ENCODE measurements around the gene SHISAL2A. TPM values are rescaled to one million over a fixed set of nuclear protein-coding genes. Genes with fewer than 3 reads are reported as not detected.

SHISAL2A gene
- total RNA-seq, 1 donor from 2014 or later, result 2.2 TPM

DNA sequence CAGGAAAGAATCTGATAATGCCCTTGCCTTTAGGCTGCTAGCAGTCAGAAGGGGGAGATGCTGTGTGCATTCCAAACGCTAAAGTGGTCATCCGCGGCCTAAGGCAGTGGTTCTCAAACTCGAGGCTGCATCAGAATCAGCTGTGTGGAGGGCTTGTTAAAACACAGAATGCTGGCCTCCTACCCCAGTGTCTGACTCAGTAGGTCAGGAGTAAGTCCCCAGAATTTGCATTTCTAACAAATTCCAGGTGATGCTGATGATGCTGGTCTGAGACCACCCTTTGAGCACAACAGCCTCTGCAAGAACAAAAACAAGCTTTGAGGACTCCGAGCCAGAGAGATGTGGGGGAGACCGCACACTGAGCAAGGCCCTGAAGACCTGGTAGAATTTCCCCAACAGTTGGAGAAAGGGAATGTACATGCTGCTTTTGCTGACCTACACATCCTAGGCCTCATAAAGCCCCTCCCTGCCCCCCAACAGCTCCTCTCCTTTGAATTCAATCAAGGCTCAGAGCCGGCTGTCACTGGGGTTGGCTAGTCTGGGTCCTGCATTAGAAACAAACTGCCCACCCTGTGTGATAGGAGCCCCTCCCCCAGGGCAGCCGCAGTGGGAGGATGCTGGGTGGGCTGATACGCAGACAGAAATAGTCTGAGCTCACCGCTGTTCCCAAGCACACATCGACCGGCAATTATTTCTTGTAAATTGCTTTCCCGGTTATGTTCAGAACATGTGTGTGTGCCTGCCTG, 27.1 kb downstream of the SHISAL2A start:
- no peak for DNase-seq (ENCODE audit: low spot score)

DNA sequence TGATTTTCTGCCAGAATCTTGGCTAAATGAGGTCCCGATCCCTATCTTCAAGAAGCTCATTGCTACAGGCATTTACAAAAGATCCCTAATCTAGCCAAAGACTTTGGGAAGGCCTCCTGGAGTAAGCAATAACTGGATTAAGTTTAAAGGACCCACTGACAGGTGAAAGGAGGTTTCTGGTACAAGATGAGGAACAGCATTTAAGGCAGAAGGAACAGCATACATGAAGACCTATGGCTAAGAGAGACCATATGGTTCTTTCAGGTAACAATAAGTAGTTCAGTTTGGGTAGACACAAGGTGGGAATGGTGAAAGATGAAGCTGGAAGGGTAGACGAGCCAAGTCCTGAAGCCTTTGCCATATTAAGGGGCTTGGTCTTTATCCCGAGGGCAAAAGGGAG, 27.8 kb downstream of the SHISAL2A start:
- no peak for DNase-seq (ENCODE audit: low spot score)

DNA sequence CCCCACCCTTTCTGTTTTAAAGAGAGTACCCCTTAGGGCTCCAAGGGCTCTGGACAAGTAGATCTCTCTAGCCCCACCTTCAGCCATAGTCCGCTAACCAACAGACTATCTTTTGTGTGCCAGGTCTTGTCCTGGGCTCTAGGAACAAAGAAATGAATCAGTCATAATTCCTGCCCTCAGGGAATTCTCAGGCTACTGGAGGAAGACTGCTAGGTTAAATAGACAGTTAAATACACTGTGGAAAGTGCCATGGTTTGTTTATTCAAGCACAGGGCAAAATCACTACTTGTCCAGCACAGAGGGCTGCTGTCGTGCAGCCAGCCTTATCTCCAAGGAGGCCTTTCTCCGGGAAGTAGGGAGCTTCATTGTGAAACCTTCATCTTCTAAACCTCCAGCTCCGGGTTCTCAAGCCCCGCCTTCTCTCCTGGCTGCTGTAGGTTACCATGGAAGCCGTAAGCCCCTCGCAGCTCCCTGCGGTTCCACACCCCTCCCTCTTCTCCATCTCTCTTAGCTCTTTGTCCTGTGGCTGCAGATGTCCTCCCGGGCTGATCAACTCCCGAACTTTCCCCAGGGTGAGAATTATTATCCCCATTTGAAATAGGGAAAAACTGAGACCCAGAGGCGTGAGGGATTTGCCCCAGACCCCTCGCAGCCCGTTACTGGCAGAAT, 29.8 kb downstream of the SHISAL2A start:
- DNase-seq (ENCODE audit: low spot score), result peak; percentile 84

DNA sequence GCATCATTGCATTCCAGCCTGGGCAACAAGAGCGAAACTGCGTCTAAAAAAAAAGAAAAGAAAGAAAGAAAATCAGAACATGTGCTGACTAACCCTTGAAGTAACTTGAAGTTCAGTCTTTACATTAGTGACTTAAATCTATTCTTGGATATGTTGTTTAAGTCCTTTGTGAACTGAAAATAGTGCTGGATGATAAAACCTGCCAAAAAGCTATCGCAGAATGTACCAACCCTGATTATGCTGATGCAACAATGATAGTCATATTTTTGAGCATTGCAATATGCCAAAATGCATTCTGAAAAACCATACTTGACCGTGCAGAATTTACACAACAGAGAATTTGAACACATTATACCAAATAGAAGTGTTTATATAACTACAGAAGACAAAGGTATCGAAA, 30.7 kb downstream of the SHISAL2A start:
- DNase-seq (ENCODE audit: low spot score), result no peak

DNA sequence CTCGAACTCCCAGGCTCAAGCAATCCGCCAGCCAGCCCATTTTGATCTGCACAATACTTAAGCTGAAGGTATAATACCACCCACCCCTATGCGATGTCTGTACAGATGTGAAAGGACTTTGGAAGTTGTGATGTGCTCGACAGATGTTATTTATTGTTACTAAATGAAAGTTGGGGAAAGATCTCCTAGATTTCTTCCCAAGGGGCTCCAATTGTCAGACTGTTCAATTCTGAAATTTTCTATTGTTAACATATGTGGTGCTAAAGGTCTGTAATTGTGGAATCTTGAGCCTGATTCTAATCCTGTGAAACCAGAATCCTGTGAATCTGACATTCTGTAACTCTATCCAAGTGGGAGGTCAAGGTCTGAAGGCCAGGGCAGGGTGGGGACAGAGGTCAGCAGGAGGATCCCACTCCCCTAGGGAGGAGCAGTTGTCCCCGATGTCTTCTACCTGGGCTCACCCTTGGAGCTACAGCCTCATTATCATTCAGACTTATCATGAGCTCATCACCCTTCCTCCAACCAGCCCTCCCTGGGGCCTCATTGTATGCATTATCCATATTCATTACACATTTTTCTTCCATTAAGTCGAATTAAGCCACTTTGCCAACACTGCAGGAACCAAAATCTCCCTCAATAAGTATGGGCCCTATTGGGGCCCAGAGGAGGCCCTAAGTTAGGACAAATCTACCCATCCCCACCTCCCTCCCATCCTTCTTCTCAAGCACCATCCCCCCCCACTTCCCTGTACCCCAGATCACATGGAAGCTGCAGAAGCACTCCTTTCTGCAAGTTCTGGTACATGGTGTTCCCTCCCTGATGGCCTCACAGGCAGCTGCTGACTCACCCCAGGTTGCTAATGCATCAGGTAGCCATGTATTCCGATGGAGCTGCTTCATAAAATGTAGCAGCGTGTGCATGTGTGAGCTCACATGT, 32.3 kb downstream of the SHISAL2A start:
- no peak for DNase-seq (ENCODE audit: low spot score)

DNA sequence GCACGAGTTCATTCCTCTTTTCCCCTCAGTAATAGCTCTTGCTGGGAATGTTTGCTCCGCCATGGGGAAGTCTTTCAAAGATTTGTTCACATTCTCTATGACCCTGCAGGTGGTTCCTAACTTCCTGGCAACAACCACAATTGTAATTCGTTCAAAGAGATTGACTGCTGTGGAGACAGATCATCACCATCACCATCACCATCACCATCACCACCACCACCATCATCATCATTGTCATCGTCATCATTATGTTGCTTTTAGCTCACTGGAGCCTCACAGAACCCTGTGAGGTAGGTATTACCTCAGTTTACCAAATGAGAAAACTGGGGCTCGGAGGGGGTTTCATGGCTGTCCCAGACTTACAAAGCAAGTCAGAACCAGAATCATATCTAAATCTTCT, 34.3 kb downstream of the SHISAL2A start:
- no peak for DNase-seq (ENCODE audit: low spot score)

DNA sequence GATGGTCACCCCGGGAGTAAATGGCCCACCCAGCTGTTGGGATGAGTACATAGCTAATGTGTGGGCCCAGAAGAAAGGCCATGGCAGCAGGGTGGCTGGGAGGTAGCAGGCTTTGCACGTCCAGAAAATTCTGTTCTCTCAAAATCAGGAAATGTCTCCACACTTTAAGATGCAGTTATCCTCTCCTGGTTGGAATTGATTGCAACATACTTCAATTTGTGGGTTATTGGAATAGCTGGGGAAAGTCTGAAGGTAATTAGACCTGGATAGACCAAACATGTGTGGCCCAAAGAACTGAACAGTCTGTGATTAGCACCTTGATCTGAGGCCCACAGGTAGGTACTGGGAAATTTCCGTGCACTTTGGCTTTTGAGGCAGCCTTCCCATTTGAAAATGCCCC, 35.0 kb downstream of the SHISAL2A start:
- no peak for DNase-seq (ENCODE audit: low spot score)

DNA sequence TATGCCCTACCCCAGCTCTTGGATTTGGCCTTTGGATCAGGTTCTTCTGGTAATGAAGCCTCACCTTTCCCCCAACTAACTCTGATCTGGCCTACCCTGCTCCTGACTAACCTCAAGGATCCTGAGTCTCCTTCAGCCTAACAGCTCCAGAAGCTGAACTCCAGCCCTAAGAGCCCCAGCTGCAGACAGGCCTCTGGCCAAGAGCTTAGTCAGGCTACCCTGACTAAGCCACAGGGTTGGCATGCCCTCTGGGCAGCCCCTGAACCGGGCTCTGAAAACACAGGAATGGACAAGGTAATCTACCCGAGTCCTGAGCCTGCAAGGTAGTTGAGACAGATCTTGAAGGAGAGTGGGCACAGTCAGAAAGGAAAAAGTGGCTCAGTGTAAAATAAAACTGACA, 35.7 kb downstream of the SHISAL2A start:
- no peak for DNase-seq (ENCODE audit: low spot score)

DNA sequence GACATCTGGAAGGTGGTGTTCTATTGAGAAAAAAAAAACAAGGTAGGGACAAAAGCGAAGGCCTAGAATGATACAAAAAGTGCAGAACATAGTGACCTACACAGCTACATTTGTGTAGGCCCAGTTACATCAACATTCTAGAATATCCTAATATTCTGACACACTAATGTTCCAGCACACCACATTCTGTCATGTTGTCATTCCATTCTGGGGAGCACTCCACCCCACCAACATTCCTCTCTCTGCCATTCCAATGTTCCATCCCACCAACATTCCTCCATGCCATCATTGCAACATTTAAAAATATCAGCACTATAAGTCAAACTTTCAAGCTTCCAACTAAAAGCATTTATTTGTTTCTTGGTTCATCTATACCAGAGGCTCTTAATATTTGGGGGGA, 36.7 kb downstream of the SHISAL2A start:
- DNase-seq (ENCODE audit: low spot score), result no peak

DNA sequence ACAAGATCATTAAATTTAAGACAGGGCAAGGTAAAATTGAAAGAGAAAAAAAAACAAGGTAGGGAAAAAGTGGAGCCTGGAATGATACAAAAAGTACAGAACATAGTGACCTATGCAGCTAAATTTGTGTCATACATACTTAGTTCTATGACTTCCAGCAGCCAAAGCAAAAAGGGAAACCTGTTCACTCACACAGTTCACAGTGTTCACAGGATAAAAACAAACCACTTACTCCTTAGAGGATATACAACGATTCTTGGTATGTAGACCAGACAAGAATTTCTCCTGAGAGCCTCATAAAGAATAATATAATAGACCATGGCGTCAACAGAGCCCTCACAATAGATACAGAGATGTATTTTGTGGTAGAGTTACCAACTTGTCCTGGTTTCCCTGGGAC, 37.6 kb downstream of the SHISAL2A start:
- no peak for DNase-seq (ENCODE audit: low spot score)

DNA sequence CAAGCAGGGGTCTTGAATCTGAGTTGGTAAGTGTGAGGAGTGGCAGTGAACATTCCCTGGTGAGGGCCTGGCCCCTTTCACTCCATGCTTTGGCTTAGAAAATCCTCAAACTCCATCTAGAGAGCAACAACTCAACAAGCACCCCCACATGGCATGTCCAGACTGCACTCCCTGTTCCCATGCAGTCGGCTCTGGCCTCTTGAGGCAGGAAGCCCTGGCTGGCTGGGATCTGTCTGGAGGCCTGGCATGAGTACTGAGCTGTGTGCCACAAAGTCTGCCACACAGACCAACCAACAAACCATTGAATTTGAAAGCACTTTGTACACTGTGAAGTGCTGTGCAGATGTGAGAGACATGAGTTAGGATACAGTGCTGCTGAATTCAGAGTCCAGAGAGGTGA, 40.0 kb downstream of the SHISAL2A start:
- DNase-seq (ENCODE audit: low spot score), result no peak

DNA sequence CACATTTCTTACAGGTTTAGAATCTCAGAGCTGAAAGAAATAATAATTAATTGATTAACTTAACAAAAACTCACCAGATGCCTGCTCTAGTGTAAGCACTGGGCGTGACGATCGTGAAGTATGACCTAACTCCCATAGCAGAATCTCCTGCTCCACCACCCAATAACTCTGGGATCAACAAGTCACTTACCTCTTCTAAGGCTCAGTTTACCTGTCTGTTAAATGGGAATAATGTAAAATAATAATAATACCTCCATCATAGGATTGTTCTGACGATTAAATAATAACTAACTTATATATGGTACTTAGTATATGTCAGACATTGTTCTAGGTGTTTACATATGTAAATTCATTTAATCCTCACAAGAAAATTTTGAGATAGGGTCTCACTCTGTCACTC, 40.5 kb downstream of the SHISAL2A start:
- no peak for DNase-seq (ENCODE audit: low spot score)

DNA sequence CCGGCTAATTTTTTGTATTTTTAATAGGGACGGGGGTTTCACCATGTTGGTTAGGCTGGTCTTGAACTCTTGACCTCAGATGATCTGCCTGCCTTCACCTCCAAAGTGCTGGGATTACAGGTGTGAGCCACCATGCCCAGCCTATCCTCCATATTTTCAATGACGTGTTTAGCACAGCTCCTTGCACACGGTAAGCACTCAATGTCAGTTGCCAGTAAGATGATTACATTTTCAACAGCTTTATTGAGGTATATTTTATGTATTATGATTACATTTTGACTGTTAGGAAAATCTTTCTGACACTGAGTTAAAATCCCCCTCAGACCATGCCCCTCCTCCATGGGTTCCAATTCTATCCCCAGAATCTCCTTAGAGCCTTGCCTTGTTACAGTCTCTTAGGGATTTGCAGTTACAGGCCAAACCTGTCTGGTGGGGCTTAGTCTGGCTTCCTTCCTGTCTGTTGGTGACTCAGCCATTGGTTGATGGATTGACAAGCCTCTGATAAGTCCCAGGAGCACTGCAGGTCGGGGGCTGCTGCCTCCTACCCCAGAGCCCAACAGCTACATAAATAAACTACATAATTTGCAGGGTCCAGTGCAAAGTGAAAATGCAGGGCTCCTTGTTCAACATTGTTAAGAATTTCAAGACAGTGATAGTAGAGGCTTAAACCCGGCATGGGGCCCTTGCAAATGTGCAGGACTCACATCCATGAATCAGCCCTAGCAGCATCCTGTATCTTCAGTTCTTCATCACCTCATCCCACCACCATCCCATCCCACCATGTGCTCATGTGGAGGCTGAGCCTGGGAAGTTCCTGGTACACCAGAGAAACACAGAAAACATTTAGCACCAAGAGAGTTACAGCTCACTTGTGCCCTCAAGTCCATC, 41.8 kb downstream of the SHISAL2A start:
- peak; percentile 66 for DNase-seq (ENCODE audit: low spot score)

DNA sequence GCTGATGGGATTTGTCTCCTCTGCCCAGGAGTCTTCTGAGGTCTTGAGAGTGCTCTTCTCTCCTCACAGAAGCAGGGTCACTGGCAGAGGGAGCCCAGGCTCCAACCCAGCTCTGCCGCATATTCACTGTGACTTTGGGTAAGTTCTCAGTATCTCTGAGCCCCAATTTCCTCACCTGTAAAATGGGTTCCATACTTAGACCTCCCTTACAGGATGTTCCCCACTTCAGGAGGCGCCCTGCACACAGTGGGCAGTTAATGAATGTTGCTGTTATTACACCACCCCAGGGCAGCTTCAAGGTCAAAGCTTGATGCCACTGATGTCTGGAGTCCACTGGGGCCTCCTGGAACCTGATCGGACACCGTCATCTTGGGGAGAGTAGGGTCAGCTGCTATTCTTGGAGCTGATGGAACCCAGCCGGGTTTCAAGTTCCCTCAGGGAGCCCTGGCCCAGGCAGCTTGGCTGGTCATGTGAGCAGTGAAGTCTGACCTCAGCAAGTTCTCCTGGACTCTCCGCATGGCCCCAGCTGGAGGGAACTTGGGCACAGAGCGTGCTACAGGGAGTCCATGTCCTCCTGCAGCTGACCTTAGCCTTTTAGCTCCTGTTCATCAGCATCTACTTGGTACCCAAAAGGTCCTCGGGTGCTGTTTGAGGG, 43.4 kb downstream of the SHISAL2A start:
- DNase-seq (ENCODE audit: low spot score), result peak; percentile 35

DNA sequence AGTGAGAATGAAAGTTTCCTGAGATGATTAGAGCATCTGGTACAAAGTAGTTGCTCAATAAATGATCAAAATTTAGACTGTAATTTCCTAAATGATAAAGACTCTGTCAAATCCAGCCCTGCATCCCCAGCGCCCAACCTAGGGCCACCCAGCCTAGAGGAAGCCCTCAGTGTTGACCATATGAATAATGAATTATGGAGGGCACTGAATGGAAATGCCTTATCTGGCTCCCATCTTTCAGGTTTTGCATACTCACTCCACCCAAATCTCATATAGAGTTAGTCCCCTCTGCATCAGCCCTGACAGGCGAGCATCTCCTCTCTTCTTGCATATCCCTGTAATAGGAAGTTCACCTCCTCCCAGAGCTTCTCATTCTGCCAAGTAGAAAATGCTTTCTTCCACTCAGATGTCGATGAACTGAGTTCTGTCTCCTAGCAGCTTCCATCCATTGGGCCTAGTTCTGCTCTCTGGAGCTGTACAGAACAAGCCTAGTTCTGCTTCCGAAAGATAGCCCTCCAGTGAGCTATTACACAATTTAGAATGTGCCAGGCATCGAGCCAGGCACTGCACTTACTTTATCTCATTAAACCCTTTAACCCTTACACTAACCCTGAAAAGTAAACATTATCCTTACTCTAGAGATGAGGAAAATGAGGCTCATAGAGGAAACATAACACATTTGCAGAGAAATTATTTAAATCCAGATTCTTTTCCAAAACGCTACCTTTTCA, 44.3 kb downstream of the SHISAL2A start:
- DNase-seq (ENCODE audit: low spot score), result peak; percentile 78

DNA sequence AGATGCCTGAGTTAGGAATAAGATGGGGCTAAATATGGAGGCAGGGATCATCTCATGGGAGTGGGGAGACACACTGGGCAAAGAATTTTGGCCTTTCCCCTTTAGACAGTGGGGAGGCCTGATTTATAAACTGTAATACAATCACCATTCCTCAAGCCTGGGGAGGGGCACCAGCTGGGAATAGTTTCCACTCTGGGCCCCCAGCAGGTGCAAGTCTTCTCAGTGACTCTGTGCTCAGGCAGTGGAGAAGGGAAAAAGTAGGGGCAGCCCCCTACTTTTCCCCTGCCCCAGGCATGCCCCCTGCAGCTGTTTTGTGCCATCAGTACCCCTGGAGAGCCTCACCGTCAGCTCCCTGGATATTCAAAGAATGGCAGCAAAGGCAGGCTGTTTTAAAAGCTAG, 46.1 kb downstream of the SHISAL2A start:
- DNase-seq (ENCODE audit: low spot score), result no peak

DNA sequence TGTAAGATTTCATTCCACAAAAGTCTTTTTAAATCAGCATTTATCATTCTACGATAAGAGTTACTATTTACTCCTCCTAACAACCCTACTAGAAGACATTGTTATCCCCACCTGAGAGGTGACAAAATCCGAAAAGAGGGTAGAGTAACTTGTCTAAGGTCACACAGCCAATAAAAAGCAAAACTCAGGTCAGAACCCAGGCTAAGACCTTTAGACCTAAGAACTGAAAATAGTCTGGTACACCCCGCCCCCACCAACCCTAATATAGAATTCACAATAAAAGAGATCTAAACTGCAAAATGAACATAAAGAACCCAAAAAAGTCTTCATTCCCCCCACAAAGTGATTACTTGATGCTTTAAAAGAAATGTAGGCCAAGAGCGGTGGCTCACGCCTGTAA, 46.5 kb downstream of the SHISAL2A start:
- no peak for DNase-seq (ENCODE audit: low spot score)

DNA sequence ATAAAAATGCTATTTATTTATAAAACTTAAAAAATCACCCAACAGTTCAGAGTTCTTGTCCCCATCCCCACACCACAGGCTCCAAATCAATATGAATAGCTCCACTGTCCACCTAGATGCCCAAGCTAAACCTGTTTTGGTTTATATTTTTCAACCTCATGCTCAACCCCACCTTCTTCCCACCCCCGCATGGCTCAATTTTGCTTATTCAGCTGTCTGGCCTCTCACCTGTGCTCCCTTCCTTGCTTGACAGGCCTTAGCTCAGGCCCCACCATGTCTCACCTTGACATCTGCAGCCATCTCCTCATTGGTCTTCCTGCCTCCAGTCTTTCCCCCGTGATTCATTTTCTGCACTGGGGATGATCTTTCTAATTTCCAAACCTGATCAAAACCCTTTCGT, 47.4 kb downstream of the SHISAL2A start:
- no peak for DNase-seq (ENCODE audit: low spot score)

DNA sequence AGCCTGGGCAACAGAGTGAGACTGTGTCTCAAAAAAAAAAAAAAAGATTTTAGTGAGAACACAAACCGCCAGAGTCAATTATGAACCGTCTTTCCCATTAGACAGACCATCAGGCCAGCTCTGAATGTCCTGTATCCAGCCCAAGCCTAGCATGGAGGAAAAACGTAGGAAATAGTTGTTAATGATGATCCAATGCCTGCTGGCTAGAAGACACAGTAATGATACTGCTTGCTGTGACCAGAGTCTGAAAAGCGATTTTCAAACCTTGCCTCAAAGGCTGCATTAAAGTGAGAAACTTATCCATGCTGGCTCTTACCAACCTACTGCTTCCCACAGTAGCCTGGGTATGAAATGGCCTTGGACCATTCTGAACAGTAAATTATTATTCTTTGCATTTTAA, 48.2 kb downstream of the SHISAL2A start:
- DNase-seq (ENCODE audit: low spot score), result no peak

DNA sequence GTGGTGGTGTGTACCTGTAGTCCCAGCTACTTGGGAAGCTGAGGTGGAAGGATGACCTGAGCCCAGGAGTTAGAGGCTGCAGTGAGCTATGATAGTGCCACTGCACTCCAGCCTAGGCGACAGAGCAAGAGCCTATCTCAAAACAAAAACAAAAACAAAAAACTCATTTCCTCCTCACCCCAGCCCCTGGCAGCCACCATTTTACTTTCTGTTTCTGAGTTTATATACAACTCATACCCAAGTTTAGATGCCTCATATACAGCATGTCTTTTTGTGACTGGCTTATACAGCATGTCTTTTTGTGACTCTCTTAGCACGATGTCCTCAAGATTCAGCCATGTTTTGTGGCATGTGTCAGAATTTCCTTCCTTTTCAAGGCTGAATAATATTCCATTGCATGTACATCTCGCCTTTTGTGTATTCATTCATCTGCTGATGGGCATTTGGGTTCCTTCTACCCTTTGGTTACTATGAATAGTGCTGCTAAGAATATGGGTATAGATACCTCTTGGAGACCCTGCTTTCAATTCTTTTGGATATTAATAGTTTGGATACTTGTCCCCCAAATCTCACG, 50.5 kb downstream of the SHISAL2A start:
- no peak for DNase-seq (ENCODE audit: low spot score)

Data from umbilical cord (tissue), 2 donors.